HG03469 (cell line): ENCODE data around the gene NRCAM.
A peak's percentile ranks its signal among the peaks of the same experiment; 100 is the strongest.
"Not testable (repeated sequence)": the region's sequence is repeated elsewhere in the genome, so short reads cannot be mapped to it uniquely, and the experiment has no call there.

Source experiments
- ATAC-seq: cut with Tn5 transposase; IDR thresholded peaks from one replicate; pipeline ENCODE4 v1.9.1; 2021; ENCODE audit warnings: mild to moderate bottlenecking, moderate library complexity, moderate number of reproducible peaks; ENCODE audit not compliant: unreplicated experiment

NRCAM gene

DNA sequence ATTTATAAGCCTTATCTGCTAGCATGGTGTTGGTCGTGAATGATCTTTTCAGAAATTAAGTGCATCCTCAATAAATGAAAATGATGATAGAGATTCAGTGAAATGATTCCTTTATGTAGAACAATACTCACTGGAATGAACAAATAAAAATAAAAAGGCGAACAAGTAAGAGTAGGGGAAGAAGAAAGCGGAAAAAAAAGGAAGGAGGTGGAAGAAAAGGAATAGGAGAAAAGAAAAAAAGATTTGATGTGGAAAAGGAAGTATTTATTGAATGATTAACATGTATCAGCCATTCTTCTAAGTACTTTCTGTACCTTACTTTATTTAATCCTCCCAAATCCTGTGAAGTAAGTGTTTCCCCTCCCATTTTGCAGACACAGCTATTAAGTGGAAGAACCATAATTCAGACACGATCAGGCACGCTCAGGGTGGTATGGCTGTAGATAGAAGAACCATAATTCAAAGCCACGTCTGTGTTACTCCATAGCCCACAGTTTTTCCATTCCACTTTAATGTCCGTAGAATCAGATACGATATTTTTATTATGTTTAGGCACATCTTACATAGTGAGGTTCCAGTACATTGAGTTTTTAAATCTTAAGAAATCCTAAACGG is 169.8 kb downstream of the NRCAM start:
- no peak for ATAC-seq

DNA sequence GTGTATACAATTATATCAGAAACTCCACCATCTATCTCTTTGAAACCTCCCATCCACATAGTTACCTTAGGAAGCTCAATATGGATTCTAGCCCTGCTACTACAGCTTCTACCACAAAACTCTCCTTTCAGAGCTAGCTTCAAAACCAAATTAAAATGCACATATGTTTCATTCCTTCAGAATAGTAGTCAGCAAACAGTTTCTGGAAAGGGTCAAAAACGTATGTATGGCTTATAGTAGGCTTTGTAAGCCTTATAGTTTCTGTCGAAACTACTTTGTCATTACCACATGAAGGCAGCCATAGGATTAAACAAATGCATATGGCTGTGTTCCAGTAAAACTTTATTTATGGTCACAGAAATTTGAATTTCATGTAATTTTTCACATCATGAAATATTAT is 170.5 kb downstream of the NRCAM start:
- no peak for ATAC-seq

DNA sequence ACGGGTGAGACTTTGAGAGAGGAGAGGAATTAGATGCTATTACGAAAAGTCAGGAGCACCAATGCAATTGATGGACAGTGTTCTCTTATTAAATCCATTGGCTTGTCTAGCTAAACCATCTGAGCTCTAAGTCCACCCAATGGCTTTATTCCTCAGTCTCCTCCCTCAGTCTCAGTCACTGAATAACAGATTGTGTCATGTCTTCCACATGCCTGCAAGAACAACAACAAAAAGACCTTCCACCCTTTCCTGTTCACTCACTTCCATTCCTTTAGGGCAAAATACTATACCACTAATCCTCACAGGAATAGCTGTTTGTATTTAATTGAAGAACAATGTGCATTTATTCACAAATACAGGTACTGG is 171.2 kb downstream of the NRCAM start:
- ATAC-seq = no peak

DNA sequence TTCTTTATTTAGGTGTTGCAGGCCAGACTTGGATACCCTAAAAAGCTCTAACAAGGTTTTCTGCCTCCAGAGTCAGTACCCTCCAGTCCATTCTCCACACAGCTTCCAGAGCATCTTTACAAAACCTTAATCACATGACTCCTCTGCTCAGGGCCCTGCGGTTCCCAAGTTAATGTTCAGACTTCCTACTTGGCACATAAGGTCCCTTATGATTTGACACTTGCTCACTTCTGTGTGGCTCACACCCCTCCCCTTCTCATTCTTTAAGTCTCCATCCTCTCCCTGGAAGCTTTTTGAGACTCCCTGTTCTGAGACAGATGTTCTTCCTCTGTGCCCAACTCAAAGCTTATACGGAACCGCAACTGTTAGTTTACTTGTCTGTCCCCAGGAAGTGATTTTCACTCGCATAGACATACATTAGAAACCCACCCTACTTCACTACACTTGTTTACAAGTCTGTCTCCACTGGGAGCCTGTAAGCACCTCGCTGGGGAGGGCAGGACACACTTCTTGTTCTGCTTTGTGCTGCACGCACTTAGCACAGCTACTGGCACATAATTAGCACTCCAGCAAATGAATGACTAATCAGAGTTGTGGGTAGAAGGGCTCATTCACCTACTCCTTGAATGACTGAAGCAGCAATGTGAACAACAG is 171.8 kb downstream of the NRCAM start:
- peak; percentile 71 for ATAC-seq

DNA sequence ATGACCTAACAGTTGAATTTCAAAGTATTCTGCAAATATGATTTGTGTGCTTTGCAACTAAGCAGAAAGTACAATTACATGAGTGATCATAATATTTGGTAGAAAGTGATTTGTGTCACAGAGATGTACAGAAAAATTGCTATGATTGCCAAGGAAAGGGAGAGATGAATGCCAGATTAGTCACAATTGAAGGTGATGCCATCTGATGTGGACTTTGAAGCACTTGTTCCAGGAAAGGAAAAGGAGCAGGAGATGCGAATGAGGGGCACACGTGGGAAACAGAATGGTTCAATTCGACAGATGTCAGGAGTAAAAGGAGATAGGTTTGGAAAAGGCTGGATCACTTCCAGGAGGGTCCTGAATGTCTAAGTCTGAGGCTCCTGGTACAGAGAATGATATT is 173.0 kb downstream of the NRCAM start:
- ATAC-seq = no peak

DNA sequence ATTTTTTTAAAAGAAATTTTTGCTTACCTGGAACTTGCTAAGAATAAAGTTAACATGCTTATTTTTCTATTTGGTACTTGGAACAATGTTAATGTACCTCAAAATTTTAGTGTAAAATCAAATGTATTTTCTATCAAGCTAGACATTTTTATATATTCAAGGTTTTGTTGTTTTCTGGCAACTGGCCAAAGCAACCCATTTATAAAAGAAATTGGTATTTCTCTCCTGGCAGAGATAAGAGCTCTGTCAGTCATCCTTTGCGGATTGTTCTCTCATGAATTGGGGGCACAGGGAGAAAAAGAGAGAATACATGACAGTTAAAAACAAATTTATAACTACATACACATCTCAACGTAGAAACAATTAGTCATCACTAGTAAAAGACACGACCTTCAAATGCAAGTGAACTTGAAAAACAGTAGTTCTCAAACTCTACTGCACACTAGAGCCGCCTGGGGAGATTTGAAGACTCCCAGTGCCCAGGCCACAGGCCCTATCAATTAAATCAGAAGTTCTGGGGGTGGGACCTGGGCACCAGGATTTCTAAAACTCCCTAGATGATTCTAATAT is 173.7 kb downstream of the NRCAM start:
- no peak for ATAC-seq

DNA sequence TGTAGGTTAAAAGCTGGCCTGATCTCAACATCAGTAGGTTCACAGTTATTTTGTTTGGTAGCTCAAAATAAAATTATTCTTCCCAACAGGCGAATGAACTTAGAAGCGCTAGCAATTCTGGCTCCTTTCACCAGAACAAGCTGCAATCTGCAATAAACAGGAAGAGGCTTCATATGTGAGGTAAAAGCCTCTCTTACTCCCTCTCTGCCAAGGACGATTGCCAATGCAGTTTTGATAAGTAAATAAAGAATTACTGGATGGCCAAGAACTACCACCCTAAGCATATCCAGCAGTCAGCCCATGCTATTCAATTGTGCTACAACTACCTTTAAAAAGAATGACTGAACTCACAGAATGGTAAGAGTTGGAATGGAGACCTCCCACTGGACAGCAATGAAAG is 176.1 kb downstream of the NRCAM start:
- ATAC-seq = no peak

DNA sequence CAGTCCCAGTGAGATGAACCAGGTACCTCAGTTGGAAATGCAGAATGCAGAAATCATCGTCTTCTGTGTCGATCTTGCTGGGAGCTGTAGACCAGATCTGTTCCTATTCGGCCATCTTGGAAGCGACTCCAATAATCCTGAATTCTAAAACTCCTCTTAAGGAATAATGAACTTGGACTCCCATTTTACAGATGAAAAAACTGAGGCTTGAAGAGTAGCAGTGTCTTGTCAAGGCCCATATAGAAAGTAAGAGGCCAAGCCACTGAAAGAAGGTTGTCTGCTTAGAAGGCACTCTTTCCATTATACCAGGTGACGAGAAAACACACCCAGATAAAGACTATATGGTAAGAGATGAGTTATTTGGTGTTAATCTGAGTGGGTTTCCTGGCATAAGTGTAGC is 177.5 kb downstream of the NRCAM start:
- no peak for ATAC-seq

DNA sequence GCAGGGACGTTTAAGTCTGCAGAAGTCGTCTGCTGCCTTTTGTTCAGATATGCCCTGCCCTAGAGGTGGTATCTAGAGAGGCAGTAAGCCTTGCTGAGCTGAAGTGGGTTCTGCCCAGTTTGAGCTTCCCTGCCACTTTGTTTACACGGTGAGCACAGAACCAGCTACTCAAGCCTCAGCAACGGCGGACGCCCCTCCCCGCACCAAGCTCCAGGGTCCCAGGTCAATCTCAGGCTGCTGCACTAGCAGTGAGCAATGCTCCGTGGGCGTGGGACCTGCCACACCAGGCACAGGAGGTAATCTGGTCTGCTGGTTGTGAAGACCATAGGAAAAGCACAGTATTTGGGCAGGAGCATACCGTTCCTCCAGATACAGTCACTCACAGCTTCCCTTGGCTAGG is 178.0 kb downstream of the NRCAM start:
- no peak for ATAC-seq

DNA sequence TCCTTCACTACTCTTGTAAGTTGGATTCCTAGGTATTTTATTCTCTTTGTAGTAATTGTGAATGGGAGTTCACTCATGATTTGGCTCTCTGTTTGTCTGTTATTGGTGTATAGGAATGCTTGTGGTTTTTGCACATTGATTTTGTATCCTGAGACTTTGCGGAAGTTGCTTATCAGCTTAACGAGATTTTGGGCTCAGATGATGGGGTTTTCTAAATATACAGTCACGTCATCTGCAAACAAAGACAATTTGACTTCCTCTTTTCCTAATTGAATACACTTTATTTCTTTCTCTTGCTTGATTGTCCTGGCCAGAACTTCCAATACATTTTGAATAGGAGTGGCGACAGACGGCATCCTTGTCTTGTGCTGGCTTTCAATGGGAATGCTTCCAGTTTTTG is 181.8 kb downstream of the NRCAM start:
- not testable (repeated sequence) for ATAC-seq

DNA sequence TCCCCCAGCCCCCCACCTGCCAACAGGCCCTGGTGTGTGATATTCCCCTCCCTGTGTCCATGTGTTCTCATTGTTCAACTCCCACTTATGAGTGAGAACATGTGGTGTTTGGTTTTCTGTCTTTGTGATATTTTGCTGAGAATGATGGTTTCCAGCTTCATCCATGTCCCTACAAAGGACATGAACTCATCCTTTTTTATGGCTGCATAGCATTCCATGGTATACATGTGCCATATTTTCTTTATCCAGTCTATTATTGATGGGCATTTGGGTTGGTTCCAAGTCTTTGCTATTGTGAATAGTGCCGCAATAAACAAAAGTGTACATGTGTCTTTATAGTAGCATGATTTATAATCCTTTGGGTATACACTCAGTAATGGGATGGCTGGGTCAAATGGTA is 183.3 kb downstream of the NRCAM start:
- ATAC-seq = not testable (repeated sequence)

DNA sequence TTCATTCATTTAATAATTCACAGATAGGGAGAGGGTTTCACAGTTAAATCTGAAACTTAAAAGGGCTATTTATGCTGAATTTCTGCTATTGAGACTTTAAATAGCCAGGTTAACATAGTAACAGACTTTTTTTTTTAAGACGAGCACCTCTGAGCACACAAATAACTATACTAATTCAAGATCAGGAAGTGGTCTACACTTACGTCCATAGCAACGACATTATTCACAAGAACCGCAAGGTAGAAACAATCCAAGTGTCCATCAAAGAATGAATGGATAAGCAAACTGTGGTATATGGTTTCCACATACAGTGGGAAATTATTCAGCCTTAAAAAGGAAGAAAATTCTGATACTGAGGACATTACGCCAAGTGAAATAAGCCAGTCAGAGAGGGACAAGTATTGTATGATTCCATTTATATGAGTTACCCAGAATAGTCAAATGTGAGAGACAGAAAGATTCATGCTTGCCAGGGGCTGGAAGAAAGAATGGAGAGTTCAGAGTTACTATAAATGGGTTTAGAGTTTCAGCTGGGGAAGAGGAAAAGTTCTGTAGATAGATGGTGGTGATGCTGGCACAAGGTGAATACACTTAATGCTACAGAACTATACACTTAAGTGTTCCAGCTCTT is 185.7 kb downstream of the NRCAM start:
- ATAC-seq = peak; percentile 90

DNA sequence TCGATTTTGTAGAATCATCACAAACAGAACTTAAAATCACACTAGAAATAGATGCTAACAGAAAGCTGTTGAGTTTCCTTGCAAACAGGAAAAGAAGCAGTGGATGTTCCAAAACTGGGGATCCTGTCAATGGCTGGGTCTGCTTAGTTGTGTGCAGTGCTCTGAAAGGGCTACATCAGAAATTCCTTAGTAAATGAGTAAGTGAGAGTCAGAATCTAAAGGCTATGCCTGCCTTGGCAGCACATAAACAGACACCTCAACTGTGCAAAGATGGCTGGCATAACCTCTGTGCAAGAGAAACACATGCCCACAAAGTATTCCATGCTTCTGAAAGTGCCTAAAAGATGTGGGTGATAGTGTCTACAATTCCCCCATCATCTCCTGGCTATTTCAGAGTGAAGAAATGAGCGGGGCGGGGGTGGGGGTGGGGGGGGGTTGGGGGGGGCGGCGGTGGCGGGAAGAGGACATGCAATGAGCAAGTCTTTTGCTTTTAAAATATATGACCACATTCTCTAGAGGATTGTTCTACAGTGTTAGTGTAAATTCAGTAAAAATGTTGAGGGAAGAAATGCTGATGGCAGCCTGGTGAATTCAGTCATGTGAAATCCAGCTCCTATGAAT is 187.9 kb downstream of the NRCAM start:
- no peak for ATAC-seq

DNA sequence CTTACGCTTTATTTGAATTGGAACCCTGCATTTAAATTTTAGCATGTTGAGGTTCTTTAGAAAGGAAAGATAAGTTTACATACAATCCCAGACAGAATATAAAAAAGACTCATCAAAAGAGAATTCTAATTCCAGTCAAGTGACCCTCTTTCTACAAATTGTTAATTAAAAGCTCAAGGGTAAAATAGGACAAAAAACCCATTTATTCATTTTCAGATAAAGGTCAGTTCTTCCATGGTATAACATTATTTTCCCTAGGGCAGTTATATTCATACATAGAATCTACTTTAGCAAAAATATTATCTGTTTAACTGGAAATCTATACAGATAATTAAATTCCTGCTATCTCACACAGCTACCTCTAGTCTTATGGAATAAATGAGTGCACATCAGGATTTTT is 188.6 kb downstream of the NRCAM start:
- no peak for ATAC-seq

DNA sequence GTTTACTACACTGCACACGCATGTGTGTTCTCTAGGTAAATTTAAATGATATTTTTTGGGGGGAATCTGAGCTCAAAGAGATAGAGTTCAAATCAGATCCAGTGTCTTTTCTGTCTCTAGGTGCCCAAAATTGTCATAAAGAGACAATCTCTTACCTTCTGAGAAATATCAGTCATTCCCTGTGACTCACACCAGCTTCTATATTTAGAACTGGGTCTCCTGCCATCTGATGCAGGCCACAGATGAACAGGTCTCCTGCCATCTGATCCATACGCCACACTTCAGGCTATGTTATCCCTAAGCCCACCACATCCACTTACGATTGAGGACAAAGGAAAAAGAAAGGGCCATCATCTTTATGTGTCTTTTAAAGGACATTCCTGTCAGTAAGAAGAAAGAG is 189.7 kb downstream of the NRCAM start:
- no peak for ATAC-seq

DNA sequence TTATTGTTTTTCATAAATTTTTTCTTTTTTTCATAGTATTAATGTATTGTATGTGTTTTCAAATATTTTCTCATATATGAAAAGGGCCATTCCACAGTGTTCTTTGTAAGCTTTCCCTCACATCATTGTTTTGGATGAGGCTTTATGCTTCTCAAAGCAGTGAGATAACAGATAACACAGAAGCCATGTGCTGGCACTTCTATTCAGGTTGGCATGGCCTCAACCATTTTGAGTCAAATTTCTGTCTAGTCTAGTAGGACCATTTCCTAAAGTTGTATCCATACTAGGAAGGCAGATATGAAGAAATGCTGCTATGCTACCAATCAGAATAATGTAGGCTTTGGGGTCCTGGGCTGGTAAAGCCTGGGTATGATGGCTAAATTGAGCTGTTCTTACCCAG is 190.2 kb downstream of the NRCAM start:
- no peak for ATAC-seq

DNA sequence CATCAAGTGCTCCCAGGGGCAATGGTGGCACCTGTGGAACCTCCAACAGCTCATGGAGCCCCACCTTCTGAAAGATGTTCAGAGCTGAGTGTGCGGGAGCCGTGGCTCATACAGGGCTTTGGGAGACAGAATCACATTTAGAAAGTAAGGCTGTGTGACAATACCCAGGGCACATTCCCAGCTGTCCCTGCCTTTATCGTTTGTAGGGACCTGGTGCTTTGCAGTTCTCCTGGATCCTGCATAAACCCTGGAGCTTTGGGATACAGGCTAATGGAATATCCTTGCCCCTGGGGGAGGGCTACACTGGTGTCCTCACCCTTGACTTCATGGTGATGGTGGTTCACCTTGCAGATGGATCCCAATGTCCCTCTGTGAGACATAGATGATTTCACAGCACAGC is 191.2 kb downstream of the NRCAM start:
- no peak for ATAC-seq

DNA sequence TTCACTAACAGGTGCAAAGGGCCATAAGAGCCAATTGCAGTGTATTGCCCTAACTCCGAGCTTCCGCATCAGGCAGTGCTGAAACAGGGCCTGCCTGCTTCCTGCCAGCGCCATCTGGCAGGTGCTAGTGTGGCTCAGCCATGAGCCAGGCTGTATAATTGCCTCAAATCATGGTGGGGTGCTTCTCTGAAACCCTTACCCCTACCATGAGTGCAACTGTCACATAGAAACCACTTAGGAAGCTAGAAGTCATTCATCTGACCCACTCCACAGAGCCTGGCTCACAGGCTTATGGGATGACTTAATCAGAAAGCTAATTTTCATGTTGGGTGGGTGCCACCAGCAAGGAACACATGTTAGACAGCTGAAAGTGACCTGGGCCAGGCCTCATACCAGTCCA is 192.8 kb downstream of the NRCAM start:
- ATAC-seq = no peak

DNA sequence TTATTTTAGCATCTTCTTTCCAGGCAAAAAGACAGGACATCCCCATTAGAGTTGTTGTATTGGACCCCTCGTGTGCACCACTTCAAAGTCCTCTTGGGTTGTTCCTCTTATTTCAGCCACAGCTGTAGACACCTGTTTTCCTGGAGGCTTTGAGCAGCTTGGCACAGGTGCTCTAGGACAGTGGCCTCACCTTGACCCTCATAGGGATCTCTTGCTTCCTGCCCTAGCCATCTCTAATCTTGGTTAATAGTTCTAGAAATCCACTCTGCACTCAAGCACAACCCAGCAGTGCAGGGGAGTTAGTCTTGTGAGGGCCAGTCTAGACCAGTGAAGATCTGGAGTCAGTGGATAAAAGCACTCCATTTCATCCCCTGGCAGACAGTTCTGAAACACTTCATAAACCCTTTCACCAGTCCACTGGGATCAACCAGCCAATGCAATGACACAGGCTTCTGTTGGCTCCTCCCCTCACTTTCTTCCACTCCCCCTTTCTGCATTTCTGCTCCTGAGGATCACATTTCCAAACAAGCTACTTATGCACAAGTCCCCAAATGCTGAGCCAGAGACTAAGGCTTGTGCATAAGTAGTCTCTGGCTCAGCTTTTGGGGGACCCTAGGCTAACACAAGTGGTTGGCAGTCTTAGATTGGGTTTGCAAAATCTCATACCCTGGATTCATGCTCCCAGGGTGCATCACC is 194.5 kb downstream of the NRCAM start:
- ATAC-seq = no peak

DNA sequence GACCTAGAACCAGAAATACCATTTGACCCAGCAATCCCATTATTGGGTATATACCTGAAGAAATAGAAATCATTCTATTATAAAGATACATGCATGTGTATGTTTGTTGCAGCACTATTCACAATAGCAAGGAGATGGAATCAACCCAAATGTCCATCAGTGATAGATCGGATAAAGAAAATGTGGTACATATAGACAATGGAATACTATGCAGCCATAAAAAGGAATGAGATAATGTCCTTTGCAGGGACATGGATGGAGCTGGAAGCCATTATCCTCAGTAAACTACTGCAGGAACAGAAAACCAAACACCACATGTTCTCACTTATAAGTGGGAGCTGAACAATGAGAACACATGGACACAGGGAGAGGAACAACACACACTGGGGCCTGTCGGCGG is 196.8 kb downstream of the NRCAM start:
- not testable (repeated sequence) for ATAC-seq

DNA sequence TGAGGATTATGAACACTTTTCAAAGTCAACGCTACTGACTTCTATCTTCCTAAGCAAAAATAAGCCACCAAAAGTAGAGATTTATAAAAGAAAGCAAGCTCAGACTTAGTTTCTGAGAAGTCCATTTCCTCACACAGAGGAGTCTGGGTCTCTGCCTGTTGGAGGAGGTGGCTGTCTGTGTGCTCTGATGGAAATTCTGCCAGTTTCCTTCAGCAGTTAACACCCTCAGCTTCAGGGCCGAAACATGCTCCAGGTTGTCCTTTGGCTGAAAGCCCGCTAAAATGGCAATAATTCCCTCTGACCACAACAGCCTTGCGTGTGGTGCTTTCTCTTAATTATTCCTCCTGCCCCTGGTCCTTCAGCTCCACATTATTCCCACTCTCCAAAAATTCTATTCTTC is 198.3 kb downstream of the NRCAM start:
- ATAC-seq = no peak
